HG03280 (cell line): ENCODE measurements around the gene CBX4.

Source experiments
- ATAC-seq: cut with Tn5 transposase; IDR thresholded peaks from one replicate; pipeline ENCODE4 v1.9.1; 2021; ENCODE audit warnings: mild to moderate bottlenecking, moderate library complexity; ENCODE audit not compliant: unreplicated experiment

The CBX4 gene

GRCh38 chr17:79814974-79815835 is 24.0 kb downstream of the CBX4 start:
- ATAC-seq: no peak

- no peak for ATAC-seq
These were observed 24.9 kb downstream of the CBX4 start for GRCh38 chr17:79814127-79814973.

DNA sequence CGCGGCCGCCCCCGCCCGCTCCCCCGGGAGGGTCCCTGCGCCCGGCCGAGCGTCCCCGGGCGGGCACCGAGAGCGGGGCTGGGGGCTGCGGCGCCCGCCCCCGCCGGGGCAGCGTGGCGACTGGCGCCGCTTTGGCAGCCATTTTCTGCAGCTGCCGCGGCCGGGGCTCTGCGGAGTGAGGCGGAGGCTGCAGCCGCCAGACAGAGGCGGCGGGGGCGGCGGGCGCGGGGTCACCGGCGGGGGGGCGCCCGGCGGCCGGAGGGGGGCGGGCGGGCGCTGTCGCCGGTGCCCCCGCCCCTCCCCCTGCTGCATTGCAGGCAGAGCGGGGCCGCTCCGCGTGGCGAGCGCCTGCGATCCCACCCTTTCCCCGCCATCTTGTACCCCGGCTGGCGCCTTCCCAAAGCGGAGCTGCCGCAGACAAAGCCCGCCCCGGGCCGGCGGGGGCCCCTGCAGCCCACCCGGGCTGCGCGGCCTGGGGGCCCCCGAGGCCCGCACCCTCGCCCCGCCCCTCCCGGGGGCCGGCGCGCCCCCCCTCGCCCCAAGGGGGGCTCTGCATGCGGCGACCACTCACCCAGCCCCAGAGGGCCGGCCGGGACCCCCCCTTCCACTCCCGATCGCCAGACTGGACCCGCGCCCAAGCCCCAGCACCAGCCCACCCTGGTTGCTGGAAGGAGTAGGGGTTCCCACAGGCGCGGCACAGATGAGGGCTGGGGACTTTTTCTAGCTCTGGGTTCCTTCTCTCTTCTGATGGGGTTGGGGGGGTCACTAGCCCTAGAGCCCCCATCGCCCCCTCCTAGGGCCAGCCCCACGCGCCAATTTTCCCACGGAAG is 25.7 kb downstream of the CBX4 start:
- no peak for ATAC-seq

- no peak for ATAC-seq
These were observed 26.6 kb downstream of the CBX4 start for GRCh38 chr17:79812353-79813258.

DNA sequence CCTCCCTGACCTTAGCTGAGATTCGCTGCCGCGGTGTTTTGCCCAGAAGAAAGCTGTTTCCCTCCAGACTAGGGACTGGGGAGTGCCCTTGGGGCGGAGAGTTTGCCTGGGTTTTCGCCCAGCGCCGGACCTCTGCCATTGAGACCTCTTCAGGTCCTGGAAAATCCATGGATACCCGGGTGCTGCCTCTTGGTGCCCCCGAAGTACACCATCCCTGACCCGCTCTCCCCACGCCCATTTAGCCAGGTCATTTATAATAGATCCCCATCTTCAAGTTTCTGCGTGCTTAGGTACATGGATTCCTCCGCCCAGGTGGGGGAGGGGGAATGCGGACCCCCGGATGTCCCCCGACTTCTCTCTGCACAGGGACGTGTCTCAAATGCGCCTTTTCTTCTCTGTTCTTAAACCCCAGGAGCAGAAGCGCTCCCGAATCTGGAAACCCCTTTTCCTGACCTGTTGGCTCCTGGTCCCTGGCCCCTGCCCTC is 27.3 kb downstream of the CBX4 start:
- ATAC-seq: no peak

GRCh38 chr17:79811011-79811867 is 28.0 kb downstream of the CBX4 start:
- ATAC-seq: no peak

DNA sequence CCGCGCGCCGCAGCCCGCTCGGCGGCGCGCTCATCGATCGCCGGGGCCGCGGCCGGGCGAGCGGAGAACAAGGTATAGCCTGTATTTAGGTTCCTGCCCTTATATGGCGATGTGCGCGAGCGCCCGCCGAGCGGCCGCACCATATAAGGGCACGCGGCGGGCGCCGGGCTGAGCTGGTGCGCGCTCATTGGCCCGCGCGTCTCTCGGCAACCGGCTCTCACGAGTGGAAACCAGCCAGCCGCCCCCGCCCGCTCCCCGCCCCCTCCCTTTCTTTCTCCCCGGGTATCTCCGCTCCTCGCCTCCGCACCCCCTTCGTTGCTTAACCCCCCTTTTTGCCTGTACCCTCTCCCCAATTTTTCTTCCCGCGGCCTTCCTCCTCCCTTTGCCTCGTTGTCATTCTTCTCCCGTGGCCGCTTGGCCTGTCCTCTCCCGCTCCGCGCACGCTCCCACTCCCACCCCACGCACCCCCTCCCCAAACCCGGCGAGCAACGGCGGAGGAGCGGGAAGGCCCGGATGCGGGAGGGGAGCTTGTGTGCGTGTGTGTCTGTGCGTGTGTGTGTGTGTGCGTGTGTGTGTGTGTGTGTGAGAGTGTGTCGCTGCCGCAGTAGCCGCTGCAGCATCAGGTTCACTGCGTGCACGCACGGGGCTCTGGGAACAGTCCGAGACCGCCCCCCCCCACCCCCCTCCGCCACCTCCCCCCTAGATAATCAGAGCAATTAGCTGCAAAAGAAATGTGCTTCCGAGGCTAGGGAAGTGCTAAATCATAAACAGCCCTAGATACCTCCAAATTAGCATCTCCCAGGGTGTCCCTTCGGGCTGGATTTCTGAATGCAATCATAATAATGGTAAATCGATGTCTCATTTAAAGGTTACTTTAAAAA is 28.9 kb downstream of the CBX4 start:
- peak; percentile 85 for ATAC-seq

DNA sequence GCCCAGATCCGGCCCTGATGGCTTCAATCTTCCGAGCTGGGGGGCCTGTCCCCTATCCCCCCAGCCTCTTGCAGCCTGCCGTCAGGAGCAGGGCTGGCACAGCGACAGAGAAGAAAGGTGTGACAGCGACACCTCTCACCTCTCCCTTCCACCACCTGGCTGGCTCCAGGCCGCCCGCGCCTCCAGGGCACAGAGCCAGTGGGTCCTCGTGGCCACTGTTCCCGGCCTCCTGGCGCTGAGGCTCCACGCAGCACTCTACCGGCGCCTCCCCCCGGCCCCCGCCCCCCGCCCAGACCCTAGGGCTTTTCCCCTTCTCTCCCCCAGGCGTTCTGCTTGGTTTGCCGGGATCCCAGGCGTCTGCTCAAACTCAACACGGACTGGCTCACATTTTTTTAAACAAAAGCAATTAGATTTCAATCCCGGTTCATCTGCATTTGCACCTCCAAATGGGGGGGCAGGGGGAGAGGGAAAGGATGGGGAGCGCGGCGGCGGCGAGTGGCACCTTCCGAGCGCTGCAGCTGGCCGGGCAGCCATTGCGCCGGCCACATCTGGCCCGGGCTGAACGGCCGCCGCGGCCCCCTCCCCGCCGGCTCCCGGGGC is 29.6 kb downstream of the CBX4 start:
- ATAC-seq: no peak

GRCh38 chr17:79808763-79809529 is 30.3 kb downstream of the CBX4 start:
- ATAC-seq: no peak

DNA sequence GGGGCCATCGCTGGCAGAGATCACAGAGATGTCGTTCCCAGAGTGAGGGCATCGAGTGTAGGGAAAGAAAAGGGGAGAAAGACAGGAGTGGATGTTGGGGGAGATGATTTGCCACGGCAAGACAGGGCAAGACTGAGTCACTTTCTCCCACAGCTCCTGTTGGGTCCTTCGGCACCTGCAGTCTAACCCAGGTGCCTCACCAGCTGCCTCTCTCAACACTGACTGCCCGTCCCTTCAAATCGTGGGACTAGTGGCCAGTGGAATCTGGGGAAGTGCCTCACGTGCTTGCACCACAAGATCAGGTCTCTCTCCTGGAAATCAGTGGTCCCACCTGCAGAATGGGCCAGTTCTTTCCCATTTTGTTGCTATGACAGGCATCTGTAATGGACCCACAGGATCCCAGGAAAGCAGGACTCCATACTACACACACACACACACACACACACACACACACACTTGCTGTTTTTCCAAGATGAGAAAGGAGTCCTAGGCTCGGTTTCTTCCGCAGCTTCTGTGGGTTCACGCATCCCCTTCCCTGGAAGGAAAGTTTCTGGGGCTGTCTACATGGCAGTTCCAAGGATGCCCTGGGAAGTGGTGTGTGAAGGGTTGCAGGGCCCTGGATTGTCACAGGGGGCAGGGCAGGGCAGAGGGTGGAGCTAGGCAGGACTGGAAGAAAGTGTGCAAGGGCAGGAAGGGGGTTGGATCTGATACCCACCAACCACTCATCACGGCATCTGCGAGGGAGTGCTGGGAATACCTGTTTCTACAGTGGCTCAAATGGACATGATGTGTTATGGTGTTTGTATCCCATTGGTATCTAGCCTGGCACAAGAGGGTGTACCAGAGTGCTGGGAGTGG is 32.1 kb downstream of the CBX4 start:
- no peak for ATAC-seq

- ATAC-seq: no peak
These were observed 32.8 kb downstream of the CBX4 start for GRCh38 chr17:79806446-79806760.

DNA sequence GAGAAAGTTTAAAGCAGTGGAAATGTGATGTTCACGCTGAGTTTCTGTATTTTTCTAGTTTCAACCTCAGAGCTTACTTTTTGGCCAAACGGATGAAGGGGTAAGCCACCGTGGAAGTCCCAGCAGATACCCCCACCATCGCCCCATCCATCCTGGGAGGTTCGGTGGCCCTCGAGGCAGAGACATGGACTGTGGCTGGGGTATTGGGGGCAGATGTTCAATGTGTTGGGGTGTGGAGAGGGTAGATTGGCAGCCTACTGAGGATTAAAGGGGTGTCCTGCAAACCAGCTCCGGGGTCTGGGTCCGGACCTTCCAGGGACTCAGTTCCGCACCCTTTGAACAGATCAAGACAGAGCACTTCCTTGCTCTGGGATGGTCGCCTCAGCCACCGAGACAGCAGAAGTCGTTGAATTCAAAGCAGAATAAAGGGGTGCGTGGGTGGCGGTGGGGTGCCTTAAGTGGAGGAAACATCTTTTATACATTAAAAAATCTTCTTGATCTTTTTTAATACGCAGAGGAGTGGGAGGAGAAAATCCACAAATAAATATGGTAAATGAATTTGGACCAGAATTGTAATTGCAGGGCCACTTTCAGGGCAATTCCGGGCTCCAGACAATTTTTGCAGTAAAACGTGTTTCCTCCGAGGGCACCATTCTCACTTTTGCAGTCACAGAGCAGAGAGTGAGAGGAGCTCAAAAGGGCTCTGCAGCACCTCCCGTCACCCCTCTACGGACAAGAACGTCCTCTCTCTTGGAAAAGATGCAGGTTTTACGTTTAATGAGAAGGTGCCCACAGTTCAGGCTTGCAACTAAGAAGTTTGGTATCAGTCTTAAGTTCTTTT is 34.2 kb downstream of the CBX4 start:
- peak; percentile 4 for ATAC-seq

GRCh38 chr17:79803997-79804855 is 35.0 kb downstream of the CBX4 start:
- peak; percentile 64 for ATAC-seq

DNA sequence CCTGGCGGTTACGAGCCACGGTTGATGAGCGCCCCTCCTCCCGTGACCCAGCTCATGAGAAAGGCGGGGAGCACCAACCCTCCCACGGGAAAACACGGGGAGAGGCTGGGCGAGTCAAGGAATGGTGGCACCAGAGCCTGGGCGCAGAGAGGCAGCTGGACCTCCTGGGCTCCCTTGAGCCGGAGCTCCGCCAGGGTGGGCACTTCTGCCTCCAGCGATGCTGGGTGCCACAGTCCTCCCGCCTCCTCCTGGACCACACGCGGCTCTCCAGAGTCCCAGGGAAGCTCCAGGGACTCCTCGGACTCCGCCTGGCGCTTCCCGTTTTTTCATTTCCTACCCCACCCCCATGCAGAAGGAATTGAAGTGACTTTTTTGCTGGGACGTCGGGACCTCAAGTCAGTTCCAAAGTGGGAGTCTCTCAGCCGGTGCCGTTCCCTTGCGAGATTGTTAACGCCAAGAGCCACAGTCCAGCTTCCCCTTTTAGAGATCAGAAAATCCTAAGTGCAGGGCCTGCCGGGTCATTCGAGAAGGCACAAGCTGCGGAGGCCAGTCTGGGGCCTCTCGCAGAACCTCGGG is 35.7 kb downstream of the CBX4 start:
- no peak for ATAC-seq
